Lower leg skin (tissue), 4 donors: ENCODE measurements around the gene MEIS2. TPM values are rescaled to one million over a fixed set of nuclear protein-coding genes. Genes with fewer than 3 reads are reported as not detected.

ENCODE experiments used
- DNase-seq, 2 donors: peaks; one replicate each; pipeline ENCODE4 v3.0.0-alpha.2; 2019; ENCODE audit warnings: low spot score in 2 of 2
- H3K4me3 ChIP-seq: fragments of 200-600 bp; sonication (generic); 2 replicates; pipeline ENCODE4 v1.5.1; 2017; ENCODE audit warnings: mild to moderate bottlenecking, low read depth; ENCODE audit not compliant: poor library complexity, severe bottlenecking
- CTCF ChIP-seq, 3 donors: fragments of 450-650 bp; IDR thresholded peaks; one replicate each; pipeline ENCODE4 v1.5.1; 2016; ENCODE audit warnings: antibody characterized with exemption in 3 of 3, mild to moderate bottlenecking in 3 of 3, moderate library complexity in 2 of 3
- POLR2A ChIP-seq, 2 donors: fragments of 450-650 bp; IDR thresholded peaks; one replicate each; pipeline ENCODE4 v1.6.1; 2016 to 2017; ENCODE audit warnings: antibody characterized with exemption in 2 of 2, mild to moderate bottlenecking in 1 of 2, moderate library complexity in 1 of 2
- WGBS, 2 donors: methylation state at CpG; one replicate each; pipeline ENCODE4 v1.1.5; 2018; 5-methylcytosine and 5-hydroxymethylcytosine counted together
- intact Hi-C: fragments of 100-400 bp; cut with DNase I; formaldehyde crosslinking; loops from one replicate; pipeline ENCODE4 v1.15.0; 2023; ENCODE audit warnings: low total_unique reads
- total RNA-seq, 4 donors: library from RNA; depleted of rRNA; stranded (reverse); fragments of >200 nt; gene quantifications; one replicate each; pipeline ENCODE4 v1.1.0, GENCODE V29; 2016

MEIS2 gene
- total RNA-seq, 4 donors from 2014 or later, result 12.9 to 18.5 (median 15.8) TPM

- no peak for TF ChIP-seq CTCF (IDR thresholded peaks at IDR 0.05)
- intact Hi-C loops, result no loop called here
- H3K4me3 ChIP-seq, result no peak overlapping the region
- 71 to 77% methylated on average over 18 of the region's 18 CpGs for WGBS, 2 donors
- DNase-seq, result no peak
Measured at GRCh38 chr15:37019479-37020433, 80.6 kb downstream of the MEIS2 start.

- TF ChIP-seq POLR2A (IDR thresholded peaks at IDR 0.05) (no peak), CTCF (IDR thresholded peaks at IDR 0.05) (no peak)
- no peak for DNase-seq
- no peak overlapping the region for H3K4me3 ChIP-seq
- WGBS, 2 donors, result 70 to 78% methylated on average over 11 of the region's 11 CpGs
- intact Hi-C loops, result no loop called here
Measured at GRCh38 chr15:37017031-37017625, 83.2 kb downstream of the MEIS2 start.

GRCh38 chr15:37016231-37016630, 84.1 kb downstream of the MEIS2 start:
- intact Hi-C loops, result no loop called here
- H3K4me3 ChIP-seq, result no peak overlapping the region
- DNase-seq, result no peak
- 21 to 33% methylated on average over 7 of the region's 7 CpGs for WGBS, 2 donors
- TF ChIP-seq POLR2A (IDR thresholded peaks at IDR 0.05), result no peak
- no peak for TF ChIP-seq CTCF (IDR thresholded peaks at IDR 0.05)

- H3K4me3 ChIP-seq, result no peak overlapping the region
- 38 to 39% methylated on average over 4 of the region's 4 CpGs for WGBS, 2 donors
- no peak for TF ChIP-seq CTCF (IDR thresholded peaks at IDR 0.05)
- TF ChIP-seq POLR2A (IDR thresholded peaks at IDR 0.05), result no peak
- no peak for DNase-seq
- intact Hi-C loops, result no loop called here
Measured at GRCh38 chr15:37015451-37015850, 84.9 kb downstream of the MEIS2 start.

GRCh38 chr15:37015035-37015434, 85.3 kb downstream of the MEIS2 start:
- no peak for DNase-seq
- H3K4me3 ChIP-seq, result no peak overlapping the region
- intact Hi-C loops, result no loop called here
- 40 to 41% methylated on average over 9 of the region's 9 CpGs for WGBS, 2 donors
- TF ChIP-seq CTCF (IDR thresholded peaks at IDR 0.05) (no peak), POLR2A (IDR thresholded peaks at IDR 0.05) (no peak)
